Mesothelial cell of epicardium (in vitro differentiated cells): ENCODE data around the gene AS3MT. TPM values are rescaled to one million over a fixed set of nuclear protein-coding genes. Genes with fewer than 3 reads are reported as not detected.

Source experiments
- DNase-seq, 2 experiments: peaks; one replicate each; pipeline ENCODE4 v3.0.0; 2021; ENCODE audit warnings: low spot score in 2 of 2; ENCODE audit not compliant: unreplicated experiment in 2 of 2
- H3K27ac Mint-ChIP-seq: 2 replicates; pipeline ENCODE4 v1.8.0; 2021; ENCODE audit warnings: mixed read lengths
- H3K27me3 Mint-ChIP-seq: 2 replicates; pipeline ENCODE4 v1.8.0; 2021; ENCODE audit warnings: low read depth, mixed read lengths
- H3K36me3 Mint-ChIP-seq: 2 replicates; pipeline ENCODE4 v1.8.0; 2021; ENCODE audit warnings: mixed read lengths
- H3K4me1 Mint-ChIP-seq: 2 replicates; pipeline ENCODE4 v1.8.0; 2021; ENCODE audit warnings: mixed read lengths
- H3K4me3 Mint-ChIP-seq: 2 replicates; pipeline ENCODE4 v1.8.0; 2021; ENCODE audit warnings: mild to moderate bottlenecking, moderate library complexity, mixed read lengths
- H3K9me3 Mint-ChIP-seq: 2 replicates; pipeline ENCODE4 v1.8.0; 2021; ENCODE audit warnings: mixed read lengths
- CTCF ChIP-seq: fragments of 200-600 bp; sonication (generic); IDR thresholded peaks from one replicate; pipeline ENCODE4 v1.5.0; 2021; ENCODE audit warnings: antibody characterized with exemption; ENCODE audit not compliant: unreplicated experiment
- total RNA-seq: library from RNA; stranded (reverse); gene quantifications from 3 replicates; pipeline ENCODE4 v1.2.1, GENCODE V29; 2021

The AS3MT gene
- total RNA-seq, 1 donor from 2014 or later: 8.7 TPM

DNA sequence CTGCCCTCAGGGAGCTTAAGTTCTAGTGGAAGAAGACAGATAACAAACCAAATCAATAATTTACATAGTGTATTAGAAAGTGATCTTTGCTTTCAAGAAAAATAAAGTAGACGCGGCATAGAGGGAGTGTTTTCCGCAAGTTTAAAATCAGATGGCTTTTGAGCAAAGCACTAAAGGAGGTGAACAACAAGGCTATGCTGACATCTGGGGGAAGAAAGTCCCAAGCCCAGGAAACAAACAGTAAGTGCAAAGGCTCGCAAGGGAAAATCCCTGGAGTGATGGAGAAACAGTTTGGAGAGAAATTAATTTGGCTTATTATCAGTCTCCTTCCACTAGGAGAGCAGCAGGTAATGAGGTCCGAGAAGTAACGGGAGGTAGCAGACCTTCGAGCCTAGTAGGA is 46.9 kb downstream of the AS3MT start:
- no peak overlapping the region for H3K27ac Mint-ChIP-seq
- no peaks in the 10 kb centered on the region for H3K36me3 Mint-ChIP-seq
- no peaks in the 10 kb centered on the region for H3K9me3 Mint-ChIP-seq
- H3K4me1 Mint-ChIP-seq: peaks cover 30% of the 10 kb centered on the region
- no peak for TF ChIP-seq CTCF
- H3K4me3 Mint-ChIP-seq: peak overlapping the region; percentile 94
- peaks cover 27% of the 10 kb centered on the region for H3K27me3 Mint-ChIP-seq
- DNase-seq: no peak

DNA sequence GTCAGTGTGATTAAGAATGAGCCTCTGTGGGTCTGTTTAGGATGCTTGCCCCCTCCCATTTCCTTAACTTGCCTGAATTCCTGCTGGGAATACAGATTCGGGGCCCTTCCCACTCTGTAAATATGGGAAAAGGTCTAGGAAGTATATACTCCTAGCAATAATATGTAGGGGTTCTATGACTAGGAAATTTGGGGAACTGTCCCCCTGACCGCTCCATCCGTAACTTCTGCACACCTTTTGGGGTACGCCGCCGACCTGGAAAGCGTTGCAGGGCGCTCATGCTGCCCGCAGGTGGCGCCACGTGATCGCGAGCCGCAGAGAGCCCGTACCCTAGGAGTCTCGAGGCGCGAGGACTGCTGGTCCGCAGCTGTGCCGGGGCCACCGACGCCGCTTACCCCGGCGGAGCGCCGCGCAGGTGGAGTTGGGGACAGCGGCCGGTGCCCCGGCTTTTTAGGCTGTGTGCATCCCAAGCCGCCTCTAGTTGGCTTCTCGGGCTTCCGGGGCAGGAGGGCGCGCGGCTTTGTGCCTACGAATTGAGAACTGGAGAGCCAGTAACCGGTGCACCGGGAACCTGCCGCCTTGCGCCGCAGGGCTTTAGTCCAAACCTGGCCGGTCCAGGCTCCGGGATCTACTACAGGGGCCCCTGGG is 48.2 kb downstream of the AS3MT start:
- Mint-ChIP-seq H3K9me3 (no peaks in the 10 kb centered on the region), H3K36me3 (no peaks in the 10 kb centered on the region), H3K4me1 (peaks cover 35% of the 10 kb centered on the region), H3K27me3 (peaks cover 32% of the 10 kb centered on the region), H3K27ac (peak overlapping the region; percentile 94), H3K4me3 (peak overlapping the region; percentile 94)
- peak; percentile 92 for TF ChIP-seq CTCF
- peak; percentile 77 to 90 for DNase-seq

DNA sequence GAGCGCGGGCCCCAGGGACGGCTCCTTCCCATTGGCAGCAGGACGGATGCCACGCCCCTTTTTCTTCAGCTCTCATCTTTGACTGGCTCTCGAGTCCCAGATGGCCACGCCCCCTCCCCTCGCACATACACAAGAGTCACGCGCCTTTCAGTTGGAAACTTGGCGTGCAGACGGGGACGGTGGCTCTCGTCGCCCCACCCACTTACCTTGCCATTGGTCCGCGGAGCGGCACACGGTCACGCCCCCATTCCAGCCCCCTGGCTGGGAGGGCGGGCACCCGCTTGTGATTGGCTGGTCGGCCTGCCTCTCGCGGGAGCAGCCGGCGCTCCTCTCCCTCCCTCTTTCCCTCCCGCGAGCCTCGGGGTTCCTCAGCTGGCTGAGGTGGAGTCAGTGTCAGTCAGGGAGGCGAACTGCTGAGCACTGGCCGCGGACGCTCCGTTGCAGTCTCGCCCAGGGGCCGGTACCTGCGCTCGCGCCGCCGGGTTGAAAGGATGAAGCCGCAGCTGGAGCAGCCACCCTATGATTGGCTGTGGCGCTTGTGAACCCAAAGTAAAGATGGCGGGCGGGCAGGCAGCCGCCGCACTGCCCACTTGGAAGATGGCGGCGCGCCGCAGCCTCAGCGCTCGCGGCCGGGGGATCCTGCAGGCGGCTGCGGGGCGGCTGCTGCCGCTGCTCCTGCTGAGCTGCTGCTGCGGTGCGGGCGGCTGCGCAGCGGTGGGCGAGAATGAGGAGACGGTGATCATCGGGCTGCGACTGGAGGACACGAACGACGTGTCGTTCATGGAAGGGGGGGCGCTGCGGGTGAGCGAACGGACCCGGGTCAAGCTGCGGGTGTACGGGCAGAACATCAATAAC is 48.9 kb downstream of the AS3MT start, which contains the start of gene CNNM2:
CNNM2 (plus strand) TSS at position 333 of the 855 bp plus-strand sequence; CDS start at position 520, 187 bp downstream.
- no peaks in the 10 kb centered on the region for H3K9me3 Mint-ChIP-seq
- H3K27me3 Mint-ChIP-seq: peaks cover 32% of the 10 kb centered on the region
- peak; percentile 98 to 99 for DNase-seq
- H3K4me3 Mint-ChIP-seq: peak within 1 kb of the TSS; percentile 94
- TF ChIP-seq CTCF: no peak
- peaks cover 35% of the 10 kb centered on the region for H3K4me1 Mint-ChIP-seq
- no peaks in the 10 kb centered on the region for H3K36me3 Mint-ChIP-seq
- peak within 1 kb of the TSS; percentile 94 for H3K27ac Mint-ChIP-seq

- no peak for TF ChIP-seq CTCF
- Mint-ChIP-seq H3K4me1 (peaks cover 35% of the 10 kb centered on the region), H3K27ac (no peak overlapping the region), H3K36me3 (no peaks in the 10 kb centered on the region), H3K27me3 (peaks cover 32% of the 10 kb centered on the region), H3K4me3 (peak overlapping the region; percentile 94), H3K9me3 (no peaks in the 10 kb centered on the region)
- DNase-seq: no peak
Measured at GRCh38 chr10:102918817-102919245, 49.6 kb downstream of the AS3MT start.

- H3K4me3 Mint-ChIP-seq: peak overlapping the region; percentile 94
- no peak for DNase-seq
- TF ChIP-seq CTCF: no peak
- no peaks in the 10 kb centered on the region for H3K36me3 Mint-ChIP-seq
- peaks cover 32% of the 10 kb centered on the region for H3K27me3 Mint-ChIP-seq
- peaks cover 35% of the 10 kb centered on the region for H3K4me1 Mint-ChIP-seq
- H3K9me3 Mint-ChIP-seq: no peaks in the 10 kb centered on the region
- no peak overlapping the region for H3K27ac Mint-ChIP-seq
Measured at GRCh38 chr10:102919246-102919959, 50.1 kb downstream of the AS3MT start.
